GM18499 (cell line): Measurements from ENCODE around the gene WDPCP.

Experiments
- ATAC-seq: cut with Tn5 transposase; IDR thresholded peaks from one replicate; pipeline ENCODE4 v1.9.1; 2021; ENCODE audit warnings: moderate number of reproducible peaks; ENCODE audit not compliant: insufficient read depth, unreplicated experiment

WDPCP gene

GRCh38 chr2:63071664-63072063 lies 516.6 kb downstream of the WDPCP start:
- ATAC-seq: no peak
